ENCODE data around the gene GAS6. TPM values are rescaled to one million over a fixed set of nuclear protein-coding genes. Genes with fewer than 3 reads are reported as not detected.

GAS6 gene
- total RNA-seq, 2 donors from 2014 or later = 83.0 to 145 TPM

- Histone ChIP-seq H3K9me3 (no peaks in the 10 kb centered on the region), H3K27me3 (no peaks in the 10 kb centered on the region), H3K4me3 (no peak overlapping the region), H3K4me1 (peaks cover 36% of the 10 kb centered on the region), H3K36me3 (replicated peaks in 1 of 2; ENCODE audit: insufficient read depth in 1 of 2, low read depth in 2 of 2) (no peaks in the 10 kb centered on the region), H3K27ac (peak overlapping the region; percentile 44 to 80 (median 64))
- ATAC-seq (peak; percentile 43), DNase-seq (peak; percentile 35 to 62 (median 46))
- TF ChIP-seq CTCF (IDR thresholded peaks at IDR 0.05) = no peak
- TF ChIP-seq POLR2A (IDR thresholded peaks at IDR 0.05) = peak in 1 of 3 donors; percentile 40
- intact Hi-C loops (cut with DNase I) = loop anchor here (5.0 kb wide), 1 partner anchor 128 kb away; no protein-coding TSS in a partner anchor
- WGBS, 2 donors = 19 to 30% methylated on average over 6 to 28 of the region's 28 CpGs
These were observed 50.0 kb downstream of the GAS6 start for GRCh38 chr13:113813749-113814434.

DNA sequence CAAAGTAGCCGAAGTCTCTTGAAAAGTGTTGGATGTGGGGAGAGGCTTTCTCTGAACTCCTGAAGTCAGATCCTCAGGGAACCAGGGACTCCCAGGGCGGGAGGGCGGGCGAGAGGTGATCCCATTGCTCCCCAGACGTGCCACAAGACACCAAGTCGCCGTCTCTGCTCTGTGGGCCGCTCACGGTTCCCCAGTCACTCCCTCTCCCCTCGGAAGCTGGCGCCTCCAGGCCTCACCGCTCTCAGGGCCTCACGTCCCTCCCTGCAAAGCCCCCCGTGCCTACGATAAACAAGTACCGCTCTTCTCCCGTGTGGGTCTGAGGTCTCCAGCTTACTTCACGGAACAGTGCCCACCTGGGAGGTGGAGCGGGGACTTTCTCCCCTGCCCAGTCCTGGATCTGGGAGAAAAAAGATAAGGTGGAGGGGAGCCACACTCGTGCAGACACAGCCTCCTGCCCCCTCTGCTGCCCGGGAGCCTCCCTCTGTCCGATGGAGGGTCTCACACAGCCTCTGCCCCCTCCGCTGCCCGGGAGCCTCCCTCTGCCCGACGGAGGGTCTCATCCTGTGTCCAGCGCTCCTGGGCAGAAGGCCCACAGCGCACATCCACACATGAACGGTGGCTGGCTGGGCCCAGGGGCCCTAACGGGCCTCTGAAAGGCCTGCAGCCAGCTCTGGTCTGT lies 50.7 kb downstream of the GAS6 start:
- 76 to 87% methylated on average over 15 to 29 of the region's 30 CpGs for WGBS, 2 donors
- peak overlapping the region; percentile 44 to 80 (median 64) for H3K27ac ChIP-seq
- H3K27me3 ChIP-seq = no peaks in the 10 kb centered on the region
- peaks cover 36% of the 10 kb centered on the region for H3K4me1 ChIP-seq
- intact Hi-C loops (cut with DNase I) = loop anchor here (5.0 kb wide), 1 partner anchor 129 kb away; no protein-coding TSS in a partner anchor
- no peak for TF ChIP-seq CTCF (IDR thresholded peaks at IDR 0.05)
- TF ChIP-seq POLR2A (IDR thresholded peaks at IDR 0.05) = no peak
- no peak for ATAC-seq
- H3K9me3 ChIP-seq = no peaks in the 10 kb centered on the region
- no peaks in the 10 kb centered on the region for H3K36me3 ChIP-seq (replicated peaks in 1 of 2; ENCODE audit: insufficient read depth in 1 of 2, low read depth in 2 of 2)
- DNase-seq = no peak
- H3K4me3 ChIP-seq = no peak overlapping the region

DNA sequence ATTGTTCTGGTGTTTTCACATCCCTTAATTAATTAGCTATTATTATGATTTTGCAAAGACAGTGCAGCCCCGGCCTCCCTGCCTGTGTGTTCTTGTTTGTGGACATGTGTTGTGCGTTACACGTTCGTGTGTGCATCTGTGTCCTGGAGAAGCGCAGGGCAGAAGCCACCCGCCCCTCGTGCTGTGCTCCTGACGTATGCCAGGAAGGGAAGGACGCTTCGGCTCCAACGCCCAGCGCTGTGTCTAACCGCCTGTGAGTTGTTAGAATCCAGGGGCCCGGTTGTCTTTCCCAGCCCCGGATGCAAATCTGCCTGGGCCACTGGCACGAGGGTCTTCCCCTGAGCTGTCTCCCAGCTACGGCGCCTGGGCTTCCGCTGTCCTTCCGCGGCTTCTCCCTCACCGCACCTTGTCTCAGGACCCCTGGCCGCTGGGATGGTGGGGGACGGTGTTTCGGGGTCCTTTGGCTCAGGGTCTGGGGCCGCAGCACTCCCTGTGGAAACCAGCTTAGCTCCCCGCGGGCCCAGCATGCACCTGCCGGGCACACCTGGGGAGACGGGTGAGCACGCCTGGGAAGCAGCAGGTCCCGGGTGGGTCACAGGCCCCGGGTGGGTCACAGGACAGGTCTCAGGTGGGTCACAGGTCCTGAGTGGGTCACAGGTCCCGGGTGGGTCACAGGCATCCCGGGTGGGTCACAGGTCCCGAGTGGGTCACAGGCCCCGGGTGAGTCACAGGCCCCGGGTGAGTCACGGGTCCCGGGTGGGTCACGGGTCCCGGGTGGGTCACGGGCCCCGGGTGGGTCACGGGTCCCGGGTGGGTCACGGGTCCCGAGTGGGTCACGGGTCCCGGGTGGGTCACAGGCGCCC lies 51.5 kb downstream of the GAS6 start:
- intact Hi-C loops (cut with DNase I) = loop anchor here (5.0 kb wide), 1 partner anchor 130 kb away; no protein-coding TSS in a partner anchor
- Histone ChIP-seq H3K4me3 (no peak overlapping the region), H3K27me3 (no peaks in the 10 kb centered on the region), H3K27ac (peak overlapping the region in 2 of 4 donors; percentile 40 to 54), H3K9me3 (no peaks in the 10 kb centered on the region), H3K4me1 (peaks cover 36% of the 10 kb centered on the region), H3K36me3 (replicated peaks in 1 of 2; ENCODE audit: insufficient read depth in 1 of 2, low read depth in 2 of 2) (no peaks in the 10 kb centered on the region)
- no peak for ATAC-seq
- whole genome bisulfite sequencing, 2 donors = 74 to 77% methylated on average over 32 to 38 of the region's 51 CpGs
- TF ChIP-seq CTCF (IDR thresholded peaks at IDR 0.05) = no peak
- no peak for TF ChIP-seq POLR2A (IDR thresholded peaks at IDR 0.05)
- DNase-seq = no peak

- TF ChIP-seq CTCF (IDR thresholded peaks at IDR 0.05) (no peak), POLR2A (IDR thresholded peaks at IDR 0.05) (no peak)
- no peaks in the 10 kb centered on the region for H3K9me3 ChIP-seq
- 68 to 72% methylated on average over 21 to 24 of the region's 30 CpGs for whole genome bisulfite sequencing, 2 donors
- H3K36me3 ChIP-seq (replicated peaks in 1 of 2; ENCODE audit: insufficient read depth in 1 of 2, low read depth in 2 of 2) = no peaks in the 10 kb centered on the region
- ATAC-seq = no peak
- no peak for DNase-seq
- no peaks in the 10 kb centered on the region for H3K27me3 ChIP-seq
- H3K4me1 ChIP-seq = peaks cover 29% of the 10 kb centered on the region
- intact Hi-C loops (cut with DNase I) = loop anchor here (5.0 kb wide), 1 partner anchor 131 kb away; no protein-coding TSS in a partner anchor
- H3K27ac ChIP-seq = no peak overlapping the region
- H3K4me3 ChIP-seq = no peak overlapping the region
These were observed 52.6 kb downstream of the GAS6 start for GRCh38 chr13:113811081-113811928.
